Measurements from ENCODE around the gene ANKLE1.

DNA sequence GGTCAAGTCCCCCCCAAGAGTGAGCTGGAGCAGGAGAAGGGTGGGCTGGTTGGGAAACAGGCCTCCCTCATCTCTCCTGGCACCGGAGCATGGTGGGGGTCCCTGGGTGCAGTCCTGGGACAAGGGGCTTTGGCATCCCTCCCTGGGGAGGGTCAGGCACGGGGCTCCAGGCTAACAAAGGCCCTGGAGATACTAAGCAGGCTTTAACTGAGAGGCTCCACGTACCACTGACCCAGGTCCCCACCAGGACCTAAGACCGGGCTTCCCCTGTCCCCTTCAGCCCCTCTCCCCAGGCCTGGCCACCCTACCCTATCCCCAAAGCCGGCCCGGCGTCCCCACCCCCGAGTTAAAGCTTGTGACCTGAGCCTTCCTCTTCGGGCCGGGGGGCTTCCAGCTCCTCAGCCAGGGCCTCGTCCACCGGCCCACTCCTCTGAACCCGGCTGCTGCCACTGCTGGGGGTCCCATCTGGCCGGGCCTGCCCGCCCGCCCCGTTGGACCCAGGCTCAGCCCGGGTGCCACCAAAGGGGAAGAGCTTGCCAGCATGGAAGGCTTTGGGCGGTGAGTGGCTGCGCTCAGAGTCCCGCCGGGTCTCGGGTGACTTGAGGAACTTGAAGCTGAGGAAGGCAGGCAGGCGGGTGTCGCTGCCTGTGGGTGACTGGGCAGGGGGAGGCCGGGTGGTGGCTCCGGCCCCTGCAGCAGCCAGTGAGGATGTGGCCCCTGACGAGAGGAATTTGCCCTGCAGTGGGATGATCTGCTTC, 42.8 kb downstream of the ANKLE1 start:
- TF ChIP-seq POLR2A (IDR thresholded peaks at IDR 0.05) (no peak), EP300 (IDR thresholded peaks at IDR 0.05) (no peak)
- TF ChIP-seq, protein P1, sequence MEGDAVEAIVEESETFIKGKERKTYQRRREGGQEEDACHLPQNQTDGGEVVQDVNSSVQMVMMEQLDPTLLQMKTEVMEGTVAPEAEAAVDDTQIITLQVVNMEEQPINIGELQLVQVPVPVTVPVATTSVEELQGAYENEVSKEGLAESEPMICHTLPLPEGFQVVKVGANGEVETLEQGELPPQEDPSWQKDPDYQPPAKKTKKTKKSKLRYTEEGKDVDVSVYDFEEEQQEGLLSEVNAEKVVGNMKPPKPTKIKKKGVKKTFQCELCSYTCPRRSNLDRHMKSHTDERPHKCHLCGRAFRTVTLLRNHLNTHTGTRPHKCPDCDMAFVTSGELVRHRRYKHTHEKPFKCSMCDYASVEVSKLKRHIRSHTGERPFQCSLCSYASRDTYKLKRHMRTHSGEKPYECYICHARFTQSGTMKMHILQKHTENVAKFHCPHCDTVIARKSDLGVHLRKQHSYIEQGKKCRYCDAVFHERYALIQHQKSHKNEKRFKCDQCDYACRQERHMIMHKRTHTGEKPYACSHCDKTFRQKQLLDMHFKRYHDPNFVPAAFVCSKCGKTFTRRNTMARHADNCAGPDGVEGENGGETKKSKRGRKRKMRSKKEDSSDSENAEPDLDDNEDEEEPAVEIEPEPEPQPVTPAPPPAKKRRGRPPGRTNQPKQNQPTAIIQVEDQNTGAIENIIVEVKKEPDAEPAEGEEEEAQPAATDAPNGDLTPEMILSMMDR (IDR thresholded peaks at IDR 0.05) = no peak

Data from suprapubic skin (tissue), 3 donors.